GM12865 (cell line): ENCODE data around the gene DNAAF5.

Experiments
- DNase-seq: peaks from one replicate; pipeline ENCODE4 v3.0.0; 2010; ENCODE audit warnings: low read depth
- H3K4me3 ChIP-seq: 2 replicates; pipeline ENCODE4 v1.5.1; 2011; ENCODE audit warnings: mild to moderate bottlenecking, low read depth, low read length, control low read depth
- TF ChIP-seq, protein P1 (sequence below): IDR thresholded peaks from 2 replicates; pipeline ENCODE4 v1.5.1; 2011; ENCODE audit warnings: low read length, control low read depth, low read depth, inconsistent platforms; ENCODE audit not compliant: insufficient read depth; ENCODE audit errors: missing control alignments

The DNAAF5 gene

DNA sequence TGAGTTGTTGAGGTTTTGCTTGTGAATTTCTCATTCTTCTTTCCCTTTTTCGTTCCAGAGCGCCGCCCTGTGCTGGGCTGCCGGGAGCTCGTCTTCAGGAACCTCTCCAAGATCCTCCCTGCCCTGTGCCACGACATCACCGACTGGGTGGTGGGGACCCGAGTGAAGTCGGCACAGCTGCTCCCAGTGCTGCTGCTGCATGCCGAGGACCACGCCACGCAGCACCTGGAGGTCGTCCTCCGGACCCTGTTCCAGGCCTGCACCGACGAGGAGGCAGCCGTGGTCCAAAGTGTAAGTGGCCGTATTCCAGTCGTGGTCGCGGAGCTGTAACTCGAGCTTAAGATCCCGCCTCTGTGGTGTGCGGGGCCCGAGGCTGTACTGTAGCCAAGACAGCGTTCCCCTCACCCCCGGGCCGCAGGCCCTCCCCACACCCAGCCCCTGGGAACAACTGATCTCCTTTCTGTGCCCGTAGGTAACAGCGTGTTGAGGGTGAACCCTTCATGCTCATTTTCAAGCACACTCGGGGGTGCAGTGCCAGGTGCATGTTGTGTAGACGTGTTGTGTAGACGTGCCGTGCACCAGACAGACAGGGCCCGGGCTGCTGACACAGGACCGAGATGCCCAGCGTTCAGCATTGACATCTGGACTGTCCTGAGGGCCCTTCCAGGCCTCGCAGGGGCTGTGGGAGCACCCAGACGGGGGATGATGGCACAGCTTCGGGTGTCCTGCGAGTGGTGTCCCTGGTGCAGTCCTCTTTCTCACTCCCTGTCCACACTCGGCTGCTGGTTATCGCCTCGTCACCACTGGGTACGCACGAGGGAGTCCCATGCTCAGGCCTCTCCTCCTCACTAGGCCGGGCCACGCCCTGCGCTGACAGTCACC is 28.3 kb downstream of the DNAAF5 start:
- no peak for DNase-seq
- H3K4me3 ChIP-seq: no peak overlapping the region
- TF ChIP-seq, protein P1, sequence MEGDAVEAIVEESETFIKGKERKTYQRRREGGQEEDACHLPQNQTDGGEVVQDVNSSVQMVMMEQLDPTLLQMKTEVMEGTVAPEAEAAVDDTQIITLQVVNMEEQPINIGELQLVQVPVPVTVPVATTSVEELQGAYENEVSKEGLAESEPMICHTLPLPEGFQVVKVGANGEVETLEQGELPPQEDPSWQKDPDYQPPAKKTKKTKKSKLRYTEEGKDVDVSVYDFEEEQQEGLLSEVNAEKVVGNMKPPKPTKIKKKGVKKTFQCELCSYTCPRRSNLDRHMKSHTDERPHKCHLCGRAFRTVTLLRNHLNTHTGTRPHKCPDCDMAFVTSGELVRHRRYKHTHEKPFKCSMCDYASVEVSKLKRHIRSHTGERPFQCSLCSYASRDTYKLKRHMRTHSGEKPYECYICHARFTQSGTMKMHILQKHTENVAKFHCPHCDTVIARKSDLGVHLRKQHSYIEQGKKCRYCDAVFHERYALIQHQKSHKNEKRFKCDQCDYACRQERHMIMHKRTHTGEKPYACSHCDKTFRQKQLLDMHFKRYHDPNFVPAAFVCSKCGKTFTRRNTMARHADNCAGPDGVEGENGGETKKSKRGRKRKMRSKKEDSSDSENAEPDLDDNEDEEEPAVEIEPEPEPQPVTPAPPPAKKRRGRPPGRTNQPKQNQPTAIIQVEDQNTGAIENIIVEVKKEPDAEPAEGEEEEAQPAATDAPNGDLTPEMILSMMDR: no peak

DNA sequence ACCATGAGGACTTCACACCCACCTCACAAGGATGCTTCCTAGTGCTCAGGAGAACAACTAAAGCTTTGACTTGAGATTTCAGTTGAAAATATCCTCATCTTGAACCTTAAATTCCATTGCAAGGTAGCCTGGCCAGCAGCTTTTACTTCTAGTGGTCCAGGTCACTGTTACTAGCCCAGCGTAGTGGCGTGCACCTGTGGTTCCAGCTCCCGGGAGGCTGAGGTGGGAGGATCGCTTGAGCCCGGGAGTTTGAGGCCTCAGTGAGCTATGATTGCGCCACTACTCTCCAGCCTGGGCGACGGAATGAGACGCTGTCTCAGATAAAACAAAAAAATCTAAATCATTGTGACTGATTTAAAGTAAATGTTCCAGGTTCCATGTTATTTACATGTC is 28.9 kb downstream of the DNAAF5 start:
- no peak overlapping the region for H3K4me3 ChIP-seq
- DNase-seq: no peak
- TF ChIP-seq, protein P1: no peak

DNA sequence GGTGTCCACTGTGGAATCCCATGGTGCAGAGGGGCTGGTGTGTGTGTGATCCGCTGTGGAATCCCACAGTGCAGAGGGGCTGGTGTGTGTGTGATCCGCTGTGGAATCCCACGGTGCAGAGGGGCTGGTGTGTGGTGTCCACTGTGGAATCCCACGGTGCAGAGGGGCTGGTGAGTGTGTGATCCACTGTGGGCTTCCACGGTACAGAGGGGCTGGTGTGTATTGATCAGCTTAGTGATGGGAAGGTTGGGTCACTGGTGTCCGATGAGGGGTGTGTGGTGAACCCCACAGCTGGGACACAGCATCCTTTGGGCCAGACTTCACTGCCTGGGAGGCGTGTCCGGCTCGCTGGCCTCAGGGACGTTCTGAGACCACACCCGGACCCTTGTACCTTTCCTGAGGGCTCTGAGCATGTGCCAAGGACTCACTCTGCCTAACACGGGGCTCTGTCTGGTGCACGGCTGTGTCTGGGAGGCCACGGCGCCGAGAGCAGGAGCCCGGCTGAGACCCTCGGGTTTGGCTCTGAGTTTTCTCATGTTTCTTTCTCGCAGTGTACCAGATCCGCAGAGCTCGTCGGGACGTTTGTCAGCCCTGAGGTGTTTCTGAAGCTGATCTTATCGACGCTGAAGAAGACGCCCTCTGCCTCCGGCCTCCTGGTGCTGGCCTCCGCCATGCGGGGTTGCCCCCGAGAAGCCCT is 29.9 kb downstream of the DNAAF5 start:
- no peak overlapping the region for H3K4me3 ChIP-seq
- DNase-seq: no peak
- TF ChIP-seq, protein P1: no peak

DNA sequence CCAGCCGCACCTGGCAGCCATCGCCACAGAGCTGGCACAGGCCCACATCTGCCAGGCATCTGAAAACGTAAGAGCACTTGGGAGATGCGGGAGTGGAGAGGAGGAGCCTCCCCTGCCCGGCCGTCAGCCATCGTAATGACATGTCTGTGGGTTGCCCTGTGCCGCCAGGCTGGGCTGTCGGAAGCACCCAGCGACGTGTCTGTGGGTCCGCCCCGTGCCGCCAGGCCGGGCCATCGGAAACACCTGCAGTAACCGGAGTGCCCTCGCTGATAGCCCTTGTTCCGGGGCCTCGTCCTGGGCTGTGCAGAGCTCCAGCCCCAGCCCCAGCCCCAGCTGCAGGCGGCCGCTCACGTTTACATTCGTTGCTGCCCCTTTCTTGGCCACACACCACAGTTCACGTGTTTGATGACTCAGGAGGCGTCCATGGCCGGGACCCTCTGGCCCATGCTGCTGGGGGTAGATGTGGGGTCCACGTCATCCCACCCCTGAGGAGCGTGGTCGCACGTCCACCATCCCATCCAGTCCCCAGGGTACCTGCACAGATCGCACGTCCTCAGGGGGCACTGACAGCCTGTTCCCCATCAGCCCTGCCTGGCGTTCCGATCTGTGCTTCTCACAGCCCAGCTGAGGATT is 30.5 kb downstream of the DNAAF5 start:
- TF ChIP-seq, protein P1: no peak
- DNase-seq: no peak
- H3K4me3 ChIP-seq: no peak overlapping the region

DNA sequence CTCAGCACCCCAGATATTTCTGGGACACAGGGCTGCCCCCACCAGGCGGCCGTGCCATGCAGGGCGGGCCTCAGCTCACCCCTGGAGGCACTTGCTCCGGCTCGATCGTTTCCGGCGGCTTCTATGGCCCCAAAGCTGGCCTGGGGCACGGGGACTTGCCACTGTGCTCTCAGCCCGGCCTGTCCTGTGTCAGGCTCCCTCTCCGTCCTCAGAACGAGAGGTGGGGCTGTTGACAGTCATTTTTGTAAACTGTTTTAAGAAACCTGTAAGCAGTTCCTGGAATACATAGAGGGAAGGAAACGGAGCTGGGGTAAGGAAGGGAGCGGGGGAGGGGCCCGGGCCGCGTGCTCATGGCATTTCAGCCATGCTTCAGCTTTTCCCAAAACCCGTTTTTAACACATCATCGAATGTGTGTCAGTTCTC is 31.3 kb downstream of the DNAAF5 start:
- TF ChIP-seq, protein P1: no peak
- H3K4me3 ChIP-seq: no peak overlapping the region
- no peak for DNase-seq

DNA sequence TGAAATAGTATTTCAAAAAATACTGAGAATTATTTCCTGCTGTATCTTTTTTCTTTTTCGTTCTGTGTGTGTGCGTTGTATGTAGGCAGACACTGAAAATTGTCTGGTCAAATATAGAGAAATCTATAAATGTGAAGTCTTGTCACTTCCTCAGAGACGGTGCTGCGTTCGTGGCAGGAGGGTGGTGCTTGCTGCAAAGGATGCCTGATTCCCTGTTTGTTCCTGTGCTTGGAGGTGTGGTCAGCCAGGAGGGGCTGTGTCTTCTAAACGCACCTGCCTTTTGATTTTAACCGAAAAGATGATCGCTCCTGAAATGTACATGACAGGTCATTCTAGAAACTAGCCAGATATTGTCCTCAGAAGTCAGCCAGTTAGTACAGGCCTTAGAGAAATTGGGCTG is 33.1 kb downstream of the DNAAF5 start:
- TF ChIP-seq, protein P1: no peak
- no peak overlapping the region for H3K4me3 ChIP-seq
- DNase-seq: no peak
